Endometrium (tissue), 2 donors: ENCODE measurements around the gene RNF167.
A peak's percentile ranks its signal among the peaks of the same experiment; 100 is the strongest.

Experiments
- FAIRE-seq: peaks from 2 replicates; lab custom pipeline; 2012; peaks lifted over from hg19 to GRCh38; lab: Jason Lieb, UNC
- donor health status: control.
- donor health status: control.

RNF167 gene

DNA sequence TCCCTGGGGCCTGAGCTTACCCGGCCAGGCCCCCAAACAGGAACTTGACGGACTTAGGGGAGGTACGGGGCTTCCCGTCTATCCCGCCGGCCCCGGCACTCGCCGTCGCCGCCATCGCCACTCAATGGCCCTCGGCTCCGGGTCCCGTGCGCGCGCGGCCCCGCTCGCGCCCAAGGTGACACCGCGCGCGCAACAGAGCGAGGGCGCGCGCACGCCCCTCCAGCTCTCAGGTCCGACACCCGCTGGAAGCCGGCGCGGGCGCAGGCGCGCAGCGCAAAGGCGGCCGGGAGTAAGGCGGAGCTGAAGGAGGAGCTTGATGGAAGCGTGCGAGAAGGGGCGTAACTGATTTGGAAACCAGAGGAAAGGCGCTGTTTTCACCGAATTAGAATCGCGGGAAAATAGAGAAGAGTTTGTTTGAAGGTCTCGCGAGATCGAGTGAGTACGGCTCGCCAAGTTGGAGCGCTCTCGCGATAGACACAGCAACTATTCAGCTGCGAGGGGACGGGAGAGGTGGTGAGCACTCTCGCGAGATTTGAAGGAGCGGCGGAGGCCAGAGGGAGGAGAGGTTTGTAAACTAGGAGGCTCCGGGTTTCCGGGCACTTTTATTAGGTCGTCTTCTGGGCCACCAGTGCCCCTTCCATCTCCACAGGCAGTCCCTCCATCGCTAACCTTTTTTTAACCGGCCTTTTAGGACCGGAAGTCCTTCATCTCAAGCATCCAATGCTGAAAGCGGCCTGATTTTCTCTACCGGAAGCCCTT is at the start of gene RNF167, which contains the start of gene SLC25A11:
Gene RNF167, plus strand, starts transcription at position 473 of the 759 bp plus-strand sequence. CDS start 642 bp downstream, outside the sequence.
Gene SLC25A11, minus strand, starts transcription at position 251 of the 759 bp plus-strand sequence. Its CDS starts 136 bp downstream, at position 115.
- FAIRE-seq, result peak; percentile 89

DNA sequence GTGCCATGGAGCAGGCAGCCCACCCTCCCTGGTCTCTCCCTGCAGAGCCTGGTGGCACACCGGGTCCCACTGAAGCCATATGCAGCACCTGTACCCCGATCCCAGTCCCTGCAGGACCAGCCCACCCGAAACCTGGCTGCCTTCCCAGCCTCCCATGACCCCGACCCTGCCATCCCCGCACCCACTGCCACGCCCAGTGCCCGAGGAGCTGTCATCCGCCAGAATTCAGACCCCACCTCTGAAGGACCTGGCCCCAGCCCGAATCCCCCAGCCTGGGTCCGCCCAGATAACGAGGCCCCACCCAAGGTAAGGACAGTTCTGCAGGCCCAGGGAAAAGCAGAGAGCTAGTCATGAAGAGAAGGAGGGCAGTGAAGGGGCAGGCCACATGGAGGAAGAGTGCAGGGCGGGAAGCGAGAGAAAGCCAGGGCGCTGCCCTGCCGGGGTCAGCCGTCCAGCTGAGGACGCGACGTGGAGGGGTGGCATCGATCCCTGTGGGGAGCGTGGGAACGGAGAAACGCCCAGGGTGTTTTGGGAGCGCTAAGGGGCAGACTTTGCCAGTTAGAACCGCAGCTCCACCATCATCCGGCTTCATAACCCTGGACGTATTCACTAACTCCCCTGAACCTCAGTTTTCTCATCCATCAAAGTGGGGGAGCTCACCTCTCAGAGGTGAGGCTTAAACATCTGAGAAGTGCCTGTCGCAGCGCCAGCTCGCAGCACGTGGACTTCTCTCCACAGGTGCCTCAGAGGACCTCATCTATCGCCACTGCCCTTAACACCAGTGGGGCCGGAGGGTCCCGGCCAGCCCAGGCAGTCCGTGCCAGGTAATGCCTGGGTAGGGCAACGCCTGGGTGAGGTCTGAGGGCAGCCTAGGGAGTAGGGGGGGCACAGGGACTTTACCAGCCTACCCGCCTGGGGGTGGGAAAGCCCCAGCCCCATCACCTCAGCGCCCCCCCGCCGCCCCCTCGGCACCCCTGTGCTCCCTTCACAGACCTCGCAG is 48.4 kb upstream of the RNF167 start:
- no peak for FAIRE-seq

DNA sequence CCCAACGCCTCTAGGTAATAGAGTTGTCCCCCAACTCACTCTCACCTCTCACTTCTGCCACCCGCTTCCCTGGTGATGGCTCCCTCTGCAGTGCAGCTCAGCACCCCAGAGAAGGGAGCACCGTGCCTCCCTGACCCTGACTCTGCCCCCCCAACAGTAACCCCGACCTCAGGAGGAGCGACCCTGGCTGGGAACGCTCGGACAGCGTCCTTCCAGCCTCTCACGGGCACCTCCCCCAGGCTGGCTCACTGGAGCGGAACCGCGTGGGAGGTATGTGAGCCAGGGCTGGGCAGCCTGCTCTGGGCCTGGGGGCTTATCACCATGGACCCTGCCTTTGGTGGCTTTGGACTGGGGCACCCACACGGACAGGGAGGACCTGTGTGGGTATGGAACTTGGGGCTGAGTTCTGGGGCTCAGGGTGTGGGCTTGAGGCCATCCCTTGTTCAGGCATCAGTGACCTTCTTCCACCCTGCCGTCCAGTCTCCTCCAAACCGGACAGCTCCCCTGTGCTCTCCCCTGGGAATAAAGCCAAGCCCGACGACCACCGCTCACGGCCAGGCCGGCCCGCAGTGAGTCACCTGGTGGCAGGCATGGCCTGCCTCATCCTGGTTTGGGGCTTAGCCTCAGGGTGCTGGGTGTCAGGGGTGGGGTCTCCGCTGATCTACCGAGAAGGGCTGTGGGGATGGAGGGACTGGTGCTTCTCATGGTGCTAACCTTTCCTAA is 47.4 kb upstream of the RNF167 start:
- no peak for FAIRE-seq

DNA sequence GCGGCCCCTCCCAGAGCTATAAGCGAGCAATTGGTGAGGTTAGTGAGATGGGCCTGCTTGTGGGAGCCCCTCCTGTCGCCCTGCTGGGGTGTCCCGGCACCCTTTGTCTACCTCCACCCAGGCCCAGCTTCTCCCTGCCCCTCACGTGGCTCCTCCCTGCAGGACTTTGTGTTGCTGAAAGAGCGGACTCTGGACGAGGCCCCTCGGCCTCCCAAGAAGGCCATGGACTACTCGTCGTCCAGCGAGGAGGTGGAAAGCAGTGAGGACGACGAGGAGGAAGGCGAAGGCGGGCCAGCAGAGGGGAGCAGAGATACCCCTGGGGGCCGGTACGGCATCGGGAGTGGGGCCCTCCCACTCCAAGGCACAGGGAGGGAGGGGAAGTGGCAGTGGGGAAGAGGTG is 46.8 kb upstream of the RNF167 start:
- FAIRE-seq, result no peak

DNA sequence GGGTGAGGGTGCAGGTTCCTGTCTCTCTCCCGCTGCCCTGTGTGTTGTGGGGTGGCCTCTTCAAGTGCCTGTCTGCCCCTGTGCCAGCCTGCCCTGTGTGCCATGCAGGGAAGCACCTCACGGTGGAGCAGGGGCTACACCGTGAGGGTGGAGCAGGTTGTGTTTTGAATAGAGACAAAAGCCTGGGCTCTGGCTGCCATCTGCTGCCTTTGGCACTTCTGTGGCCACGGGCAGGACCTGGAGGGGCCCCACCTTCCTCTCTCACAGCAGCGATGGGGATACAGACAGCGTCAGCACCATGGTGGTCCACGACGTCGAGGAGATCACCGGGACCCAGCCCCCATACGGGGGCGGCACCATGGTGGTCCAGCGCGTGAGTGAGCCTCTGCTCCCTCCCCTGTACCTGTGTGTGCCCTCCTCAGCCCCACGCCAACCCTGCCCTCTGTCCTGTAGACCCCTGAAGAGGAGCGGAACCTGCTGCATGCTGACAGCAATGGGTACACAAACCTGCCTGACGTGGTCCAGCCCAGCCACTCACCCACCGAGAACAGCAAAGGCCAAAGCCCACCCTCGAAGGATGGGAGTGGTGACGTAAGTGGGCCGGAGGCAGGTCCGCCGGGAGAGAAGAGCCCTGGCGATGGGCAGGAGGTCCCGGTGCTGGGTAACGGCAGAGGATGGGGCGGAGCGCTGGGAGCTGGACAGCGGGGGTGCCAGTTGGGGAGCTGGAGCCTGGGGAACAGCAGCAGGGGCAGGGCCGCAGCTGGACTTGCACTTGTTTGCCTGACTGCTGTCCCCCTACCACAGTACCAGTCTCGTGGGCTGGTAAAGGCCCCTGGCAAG is 46.1 kb upstream of the RNF167 start:
- FAIRE-seq, result no peak

DNA sequence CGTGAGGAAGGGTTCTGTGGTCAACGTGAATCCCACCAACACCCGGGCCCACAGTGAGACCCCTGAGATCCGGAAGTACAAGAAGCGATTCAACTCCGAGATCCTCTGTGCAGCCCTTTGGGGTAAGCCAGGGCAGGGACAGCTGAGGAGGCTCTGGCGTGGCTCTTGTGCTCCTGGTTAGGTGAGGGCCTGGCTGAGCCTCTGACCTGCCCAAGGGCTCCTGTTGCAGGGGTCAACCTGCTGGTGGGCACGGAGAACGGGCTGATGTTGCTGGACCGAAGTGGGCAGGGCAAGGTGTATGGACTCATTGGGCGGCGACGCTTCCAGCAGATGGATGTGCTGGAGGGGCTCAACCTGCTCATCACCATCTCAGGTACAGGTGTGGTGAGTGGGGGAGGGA is 44.9 kb upstream of the RNF167 start:
- no peak for FAIRE-seq

DNA sequence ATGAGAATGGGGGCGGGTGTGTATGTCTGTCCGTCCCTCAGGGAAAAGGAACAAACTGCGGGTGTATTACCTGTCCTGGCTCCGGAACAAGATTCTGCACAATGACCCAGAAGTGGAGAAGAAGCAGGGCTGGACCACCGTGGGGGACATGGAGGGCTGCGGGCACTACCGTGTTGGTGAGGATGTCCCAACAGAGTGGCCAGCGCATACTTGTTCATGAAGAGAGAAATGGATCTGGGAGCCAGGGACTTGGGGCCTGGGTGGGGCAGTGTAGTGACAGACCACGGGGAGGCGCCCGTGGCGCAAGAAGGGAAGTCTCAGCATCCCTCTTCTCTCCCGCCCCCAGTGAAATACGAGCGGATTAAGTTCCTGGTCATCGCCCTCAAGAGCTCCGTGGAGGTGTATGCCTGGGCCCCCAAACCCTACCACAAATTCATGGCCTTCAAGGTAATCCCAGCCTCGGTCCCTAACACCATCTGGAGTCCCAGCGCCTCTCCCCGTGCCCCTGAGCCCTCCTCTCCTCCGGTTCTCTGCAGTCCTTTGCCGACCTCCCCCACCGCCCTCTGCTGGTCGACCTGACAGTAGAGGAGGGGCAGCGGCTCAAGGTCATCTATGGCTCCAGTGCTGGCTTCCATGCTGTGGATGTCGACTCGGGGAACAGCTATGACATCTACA is 44.3 kb upstream of the RNF167 start:
- no peak for FAIRE-seq

DNA sequence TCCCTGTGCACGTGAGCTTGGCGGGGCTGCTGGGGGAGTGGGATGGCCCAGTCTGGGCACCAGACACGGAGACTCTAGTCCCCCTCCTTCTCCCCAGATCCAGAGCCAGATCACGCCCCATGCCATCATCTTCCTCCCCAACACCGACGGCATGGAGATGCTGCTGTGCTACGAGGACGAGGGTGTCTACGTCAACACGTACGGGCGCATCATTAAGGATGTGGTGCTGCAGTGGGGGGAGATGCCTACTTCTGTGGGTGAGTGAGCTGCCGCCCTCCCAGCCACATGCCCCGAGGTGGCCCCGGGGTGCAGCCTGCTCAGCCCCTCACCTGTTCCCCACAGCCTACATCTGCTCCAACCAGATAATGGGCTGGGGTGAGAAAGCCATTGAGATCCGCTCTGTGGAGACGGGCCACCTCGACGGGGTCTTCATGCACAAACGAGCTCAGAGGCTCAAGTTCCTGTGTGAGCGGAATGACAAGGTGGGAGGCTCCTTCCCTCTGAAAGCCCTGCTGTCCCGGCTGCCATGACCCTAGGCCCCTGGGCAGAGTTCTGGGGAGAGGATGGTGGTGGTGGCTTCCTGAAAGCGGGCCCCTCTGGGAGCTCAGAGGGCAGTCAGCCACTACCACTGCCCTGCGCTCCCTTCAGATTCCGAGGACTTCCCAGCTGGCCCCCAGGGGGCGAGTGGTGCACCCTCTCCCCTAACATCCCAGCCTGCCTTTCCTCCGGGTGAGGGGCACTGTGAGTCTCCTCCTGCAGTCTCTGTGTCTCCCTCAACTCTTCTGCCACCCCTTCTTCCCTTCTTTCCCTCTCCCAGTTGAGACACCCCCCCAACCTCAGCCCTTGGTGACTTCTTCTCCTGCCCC is 43.5 kb upstream of the RNF167 start:
- FAIRE-seq, result no peak

DNA sequence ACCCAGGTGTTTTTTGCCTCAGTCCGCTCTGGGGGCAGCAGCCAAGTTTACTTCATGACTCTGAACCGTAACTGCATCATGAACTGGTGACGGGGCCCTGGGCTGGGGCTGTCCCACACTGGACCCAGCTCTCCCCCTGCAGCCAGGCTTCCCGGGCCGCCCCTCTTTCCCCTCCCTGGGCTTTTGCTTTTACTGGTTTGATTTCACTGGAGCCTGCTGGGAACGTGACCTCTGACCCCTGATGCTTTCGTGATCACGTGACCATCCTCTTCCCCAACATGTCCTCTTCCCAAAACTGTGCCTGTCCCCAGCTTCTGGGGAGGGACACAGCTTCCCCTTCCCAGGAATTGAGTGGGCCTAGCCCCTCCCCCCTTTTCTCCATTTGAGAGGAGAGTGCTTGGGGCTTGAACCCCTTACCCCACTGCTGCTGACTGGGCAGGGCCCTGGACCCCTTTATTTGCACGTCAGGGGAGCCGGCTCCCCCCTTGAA is 42.8 kb upstream of the RNF167 start:
- FAIRE-seq, result no peak

DNA sequence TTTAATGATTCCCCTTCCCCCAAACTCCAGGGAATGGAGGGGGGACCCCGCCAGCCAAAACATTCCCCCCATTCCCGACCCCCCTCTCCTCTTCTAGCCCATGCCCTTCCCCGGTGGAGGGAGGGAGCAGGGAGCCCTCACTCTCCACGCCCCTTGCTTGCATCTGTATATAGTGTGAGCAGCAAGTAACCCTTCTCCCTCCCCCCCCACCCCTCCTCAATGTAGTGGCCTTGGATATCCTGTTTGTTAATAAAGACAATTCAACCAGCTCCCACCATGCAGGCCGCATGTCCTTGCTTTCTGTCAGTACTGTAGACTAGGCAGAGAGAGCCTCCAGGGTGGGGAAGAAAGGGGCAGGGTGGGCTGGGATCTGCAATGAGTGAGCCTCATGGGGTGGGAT is 42.3 kb upstream of the RNF167 start:
- FAIRE-seq, result no peak

DNA sequence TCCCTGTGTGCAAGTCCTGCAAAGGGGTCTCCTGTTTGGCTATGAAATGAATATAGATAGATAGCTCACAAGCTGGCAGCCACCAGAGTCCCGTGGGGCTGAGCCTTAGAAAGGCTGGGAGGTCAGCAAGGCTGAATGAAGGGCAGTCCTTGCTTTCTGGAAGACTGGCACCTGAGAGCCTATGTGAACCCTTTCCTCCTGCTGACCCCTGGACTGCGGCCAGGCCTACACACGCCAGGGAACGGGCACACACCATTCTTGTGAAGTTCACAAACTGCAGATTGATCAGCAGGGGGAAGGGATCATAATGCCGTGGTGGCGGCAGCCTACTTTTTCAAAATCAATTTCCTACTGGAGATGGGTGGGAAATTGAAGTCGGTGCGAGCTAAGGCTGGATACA is 41.7 kb upstream of the RNF167 start:
- no peak for FAIRE-seq

DNA sequence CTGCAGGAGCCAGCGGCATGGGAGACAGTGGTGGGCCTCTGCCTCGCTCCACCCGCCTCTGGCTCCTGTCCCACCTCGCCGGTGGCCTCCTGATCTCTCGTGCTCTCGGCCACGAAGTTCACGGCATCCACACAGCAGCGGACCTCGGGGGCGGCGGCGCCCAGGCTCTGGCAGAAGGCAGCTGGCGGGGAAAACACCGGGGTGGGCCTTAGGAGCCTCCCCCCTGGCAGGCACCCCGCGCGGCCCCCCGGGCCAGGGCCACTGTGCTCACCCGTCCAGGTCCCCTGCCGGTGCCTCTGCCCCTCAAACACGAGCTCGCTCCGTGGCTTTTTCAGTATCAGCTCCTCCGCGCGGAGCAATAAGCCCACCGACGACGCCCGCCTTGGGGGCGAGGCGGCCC is 41.1 kb upstream of the RNF167 start:
- no peak for FAIRE-seq

DNA sequence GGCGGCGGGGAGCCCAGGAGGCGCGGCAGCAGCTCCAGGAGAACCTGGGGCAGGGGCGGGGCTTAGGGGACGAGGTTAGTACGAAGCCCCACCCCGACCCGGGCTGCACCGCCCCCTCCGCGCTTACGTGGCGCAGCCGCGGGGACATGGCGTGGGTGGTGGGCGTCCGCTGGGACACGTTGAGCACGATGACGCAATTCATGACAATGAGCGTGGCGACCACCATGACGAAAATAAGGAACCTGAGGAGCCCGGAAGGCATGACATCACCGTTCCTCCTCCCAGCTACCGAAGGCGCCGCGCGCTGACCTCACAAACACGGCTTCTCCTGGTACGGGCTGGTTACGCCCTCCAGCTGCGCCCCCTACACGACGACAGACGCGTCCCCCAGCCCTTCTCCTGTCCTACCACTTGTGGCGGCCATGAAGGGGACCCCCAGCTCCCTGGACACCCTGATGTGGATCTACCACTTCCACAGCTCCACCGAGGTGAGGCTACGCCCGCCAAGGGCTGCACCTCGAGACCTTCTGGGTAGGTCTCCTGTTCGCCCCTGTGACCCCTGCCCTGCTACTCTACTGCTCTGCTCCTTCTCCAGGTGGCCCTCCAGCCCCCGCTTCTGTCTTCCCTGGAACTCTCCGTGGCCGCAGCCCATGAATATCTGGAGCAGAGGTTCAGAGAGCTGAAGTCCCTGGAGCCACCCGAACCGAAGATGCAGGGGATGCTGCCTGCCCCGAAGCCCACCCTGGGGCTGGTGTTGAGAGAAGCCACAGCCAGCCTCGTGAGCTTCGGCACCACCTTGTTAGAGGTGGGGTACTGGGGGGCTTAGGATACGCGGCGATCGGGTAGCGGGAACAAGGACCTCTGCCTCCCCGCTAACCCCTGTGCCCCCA is 40.5 kb upstream of the RNF167 start, which contains the start of gene C17orf107:
Gene C17orf107, plus strand, starts transcription at position 196 of the 890 bp plus-strand sequence. Its CDS starts 227 bp downstream, at position 423.
- FAIRE-seq, result no peak

DNA sequence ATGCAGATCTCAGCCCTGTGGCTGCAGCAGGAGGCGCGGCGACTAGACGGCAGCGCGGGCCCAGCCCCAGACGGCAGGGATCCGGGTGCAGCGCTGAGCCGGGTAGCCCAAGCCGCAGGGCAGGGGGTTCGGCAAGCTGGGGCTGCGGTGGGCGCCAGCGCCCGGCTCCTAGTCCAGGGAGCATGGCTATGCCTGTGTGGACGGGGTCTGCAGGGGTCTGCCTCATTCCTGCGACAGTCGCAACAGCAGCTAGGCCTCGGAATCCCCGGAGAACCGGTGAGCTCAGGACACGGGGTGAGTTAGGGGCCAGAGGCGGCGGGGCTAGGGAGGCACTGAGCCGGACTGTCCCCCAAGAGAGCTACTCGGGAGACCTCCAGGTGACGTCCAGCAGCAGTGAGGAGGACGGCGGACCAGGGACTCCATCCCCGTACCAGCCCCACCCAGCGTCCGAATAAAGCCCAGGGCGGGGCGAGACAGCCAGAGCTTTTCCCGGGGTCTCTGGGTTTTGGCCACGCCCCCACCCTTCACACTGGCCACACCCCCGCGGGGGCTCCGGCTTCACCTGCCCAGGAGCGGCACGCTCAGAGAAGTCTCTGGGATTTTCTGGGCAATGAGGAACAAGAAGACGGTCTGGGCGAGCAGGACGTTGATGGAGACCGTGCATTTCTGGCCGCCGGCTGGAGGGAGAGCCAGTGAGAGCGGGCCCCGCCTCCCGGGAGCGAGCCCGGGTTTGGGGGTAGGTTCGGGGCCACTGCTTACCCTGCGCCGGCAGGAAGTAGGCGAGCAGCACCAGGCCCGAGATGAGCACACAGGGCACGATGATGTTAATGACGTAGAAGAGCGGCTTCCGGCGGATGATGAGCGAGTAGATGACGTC is 39.6 kb upstream of the RNF167 start:
- FAIRE-seq, result no peak

DNA sequence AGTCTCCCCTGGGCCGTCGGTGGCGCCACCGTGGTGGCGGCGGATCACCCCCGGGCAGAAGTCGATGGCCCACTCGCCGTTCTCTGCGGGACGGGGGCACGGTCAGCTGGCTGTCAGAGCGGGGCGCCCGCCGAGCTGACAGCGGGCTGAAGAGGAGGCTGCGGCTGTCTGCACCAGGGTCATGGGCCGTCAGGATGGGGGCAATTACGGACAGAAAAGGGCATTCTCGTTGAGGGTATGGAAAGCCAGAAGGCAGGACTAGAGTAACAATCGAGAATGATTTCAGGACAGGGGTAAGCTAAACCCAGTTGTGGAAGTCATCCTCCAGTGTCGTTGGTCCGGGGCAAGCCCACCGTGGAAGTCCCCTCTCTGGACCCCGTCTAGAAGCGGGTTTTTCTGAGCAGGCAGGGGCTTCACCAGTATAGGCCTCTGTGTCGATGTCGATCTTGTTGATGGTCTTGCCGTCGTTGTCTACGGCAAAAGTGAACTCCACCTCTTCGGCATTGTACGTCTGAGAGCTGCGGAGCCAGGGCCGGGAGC is 38.9 kb upstream of the RNF167 start:
- FAIRE-seq, result no peak

DNA sequence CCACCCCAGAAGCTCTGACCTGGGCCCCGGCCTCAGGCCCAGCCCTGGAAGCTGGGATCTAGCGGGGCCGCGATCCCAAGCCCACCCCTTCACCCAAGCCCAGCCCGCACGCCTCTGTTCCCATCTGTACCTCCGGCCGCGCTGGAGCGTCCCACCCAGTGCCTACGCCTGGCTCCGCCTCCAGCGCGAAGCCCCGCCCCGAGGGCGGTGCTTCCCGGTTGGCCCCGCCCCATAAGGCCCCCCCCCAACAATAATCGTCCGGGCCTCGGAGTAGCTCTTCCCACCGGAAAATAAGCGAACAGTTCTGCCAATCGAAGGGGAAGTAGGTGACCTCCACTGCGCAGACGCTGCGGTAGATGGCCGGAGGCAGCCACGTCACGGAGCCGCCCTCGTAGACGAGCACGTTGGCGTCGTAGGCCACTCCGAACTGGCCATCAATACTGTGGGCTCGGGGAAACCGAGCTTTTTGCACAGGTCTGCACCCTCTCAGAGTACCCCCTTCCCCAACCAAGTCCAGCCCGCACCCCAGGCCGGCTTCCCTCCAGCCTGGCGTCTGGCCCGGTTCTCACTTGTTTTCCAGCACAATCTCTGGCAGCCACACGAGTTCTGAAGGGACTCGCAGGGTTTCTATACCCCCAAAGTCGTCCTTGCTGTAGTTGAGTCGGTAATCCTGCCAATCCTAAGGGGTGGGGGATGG is 38.3 kb upstream of the RNF167 start:
- no peak for FAIRE-seq
